ENCODE results near the gene DSP. TPM values are rescaled to one million over a fixed set of nuclear protein-coding genes. Genes with fewer than 3 reads are reported as not detected.

The DSP gene
- total and polyA plus RNA-seq, 7 donors, result 0.10 to 0.49 (median 0.26) TPM

- Histone ChIP-seq H3K4me3 (no peak overlapping the region), H3K27me3 (ENCODE audit: insufficient read depth in 3 of 3, low read length in 2 of 3) (peaks cover 3 to 88% (median 28%) of the 10 kb centered on the region in 3 donors), H3K9me3 (no peaks in the 10 kb centered on the region), H3K36me3 (ENCODE audit: insufficient read depth in 1 of 2, low read depth in 1 of 2) (no peaks in the 10 kb centered on the region), H3K4me1 (peaks cover 4% of the 10 kb centered on the region), H3K27ac (no peak overlapping the region)
- no peak for ATAC-seq
- DNase-seq, result no peak
- no peak for TF ChIP-seq CTCF (IDR thresholded peaks at IDR 0.05)
- WGBS, 3 donors, result 85 to 90% (median 85%) methylated on average over 3 of the region's 3 CpGs
- intact Hi-C loops (cut with DNase I), result no loop called here
Measured at GRCh38 chr6:7544597-7544996, 3.1 kb downstream of the DSP start.

GRCh38 chr6:7545316-7546019 lies 4.0 kb downstream of the DSP start:
- H3K27ac ChIP-seq, result no peak overlapping the region

GRCh38 chr6:7546020-7546369 lies 4.5 kb downstream of the DSP start:
- H3K27me3 ChIP-seq (ENCODE audit: insufficient read depth in 3 of 3, low read length in 2 of 3), result peaks cover 3 to 77% (median 24%) of the 10 kb centered on the region in 3 donors
- intact Hi-C loops (cut with DNase I), result no loop called here

More at GRCh38 chr6:7545316-7546019, 4.0 kb downstream of the DSP start:
- H3K4me3 ChIP-seq, result no peak overlapping the region
- ATAC-seq (no peak), DNase-seq (no peak)
- H3K36me3 ChIP-seq (ENCODE audit: insufficient read depth in 1 of 2, low read depth in 1 of 2), result no peaks in the 10 kb centered on the region
- peaks cover 3 to 81% (median 27%) of the 10 kb centered on the region in 3 donors for H3K27me3 ChIP-seq (ENCODE audit: insufficient read depth in 3 of 3, low read length in 2 of 3)
- no peaks in the 10 kb centered on the region for H3K9me3 ChIP-seq
- no peak for TF ChIP-seq CTCF (IDR thresholded peaks at IDR 0.05)
- WGBS, 3 donors, result 76 to 79% (median 77%) methylated on average over 12 of the region's 12 CpGs
- intact Hi-C loops (cut with DNase I), result no loop called here
- peaks cover 4% of the 10 kb centered on the region for H3K4me1 ChIP-seq

GRCh38 chr6:7546383-7546782 lies 4.9 kb downstream of the DSP start:
- H3K36me3 ChIP-seq (ENCODE audit: insufficient read depth in 1 of 2, low read depth in 1 of 2), result no peaks in the 10 kb centered on the region
- DNase-seq (no peak), ATAC-seq (no peak)
- H3K27me3 ChIP-seq (ENCODE audit: insufficient read depth in 3 of 3, low read length in 2 of 3), result peaks cover 3 to 73% (median 21%) of the 10 kb centered on the region in 3 donors
- TF ChIP-seq CTCF (IDR thresholded peaks at IDR 0.05), result no peak
- 90 to 91% (median 90%) methylated on average over 2 of the region's 2 CpGs for WGBS, 3 donors
- peaks cover 4% of the 10 kb centered on the region for H3K4me1 ChIP-seq
- no peak overlapping the region for H3K27ac ChIP-seq
- H3K9me3 ChIP-seq, result no peaks in the 10 kb centered on the region
- no peak overlapping the region for H3K4me3 ChIP-seq
- intact Hi-C loops (cut with DNase I), result no loop called here

More at GRCh38 chr6:7546020-7546369, 4.5 kb downstream of the DSP start:
- Histone ChIP-seq H3K4me1 (peaks cover 4% of the 10 kb centered on the region), H3K27ac (no peak overlapping the region), H3K4me3 (no peak overlapping the region), H3K9me3 (no peaks in the 10 kb centered on the region), H3K36me3 (ENCODE audit: insufficient read depth in 1 of 2, low read depth in 1 of 2) (no peaks in the 10 kb centered on the region)
- ATAC-seq (no peak), DNase-seq (no peak)
- no peak for TF ChIP-seq CTCF (IDR thresholded peaks at IDR 0.05)
- 78 to 85% (median 83%) methylated on average over 6 of the region's 6 CpGs for WGBS, 3 donors

- H3K27ac ChIP-seq, result no peak overlapping the region
- H3K27me3 ChIP-seq (ENCODE audit: insufficient read depth in 3 of 3, low read length in 2 of 3), result peaks cover 3 to 68% (median 16%) of the 10 kb centered on the region in 3 donors
- no peak overlapping the region for H3K4me3 ChIP-seq
- no peaks in the 10 kb centered on the region for H3K36me3 ChIP-seq (ENCODE audit: insufficient read depth in 1 of 2, low read depth in 1 of 2)
- no peak for DNase-seq
- no peak for ATAC-seq
- intact Hi-C loops (cut with DNase I), result no loop called here
- no peaks in the 10 kb centered on the region for H3K9me3 ChIP-seq
- TF ChIP-seq CTCF (IDR thresholded peaks at IDR 0.05), result no peak
- WGBS, 3 donors, result 57 to 69% (median 59%) methylated on average over 4 of the region's 4 CpGs
- peaks cover 4% of the 10 kb centered on the region for H3K4me1 ChIP-seq
Measured at GRCh38 chr6:7546896-7547295, 5.4 kb downstream of the DSP start.

All from psoas muscle (tissue), 8 donors.